Calu3 (cell line): ENCODE results near the gene FGF18. TPM values are rescaled to one million over a fixed set of nuclear protein-coding genes. Genes with fewer than 3 reads are reported as not detected.

Source experiments
- BruUV-seq: library from RNA; stranded (reverse); fragments of 400-500 nt; replicated peaks from 2 replicates; lab custom pipeline; 2021; lab: Mats Ljungman, UMichigan
- CTCF ChIA-PET: fragments of 300-600 bp; sonication (Branson Sonifier 250); formaldehyde crosslinking; loops from one replicate; lab custom pipeline; 2022; ENCODE audit warnings: antibody characterized with exemption; lab: Charles Lee
- DNase-seq: peaks from one replicate; pipeline ENCODE4 v3.0.0; 2022
- H3K27ac Mint-ChIP-seq: one replicate; pipeline ENCODE4 v1.8.0; 2022; ENCODE audit warnings: mixed read lengths; ENCODE audit not compliant: unreplicated experiment
- H3K27me3 Mint-ChIP-seq: one replicate; pipeline ENCODE4 v1.8.0; 2022; ENCODE audit warnings: mixed read lengths; ENCODE audit not compliant: unreplicated experiment
- H3K36me3 Mint-ChIP-seq: one replicate; pipeline ENCODE4 v1.8.0; 2022; ENCODE audit warnings: mild to moderate bottlenecking, moderate library complexity, mixed read lengths; ENCODE audit not compliant: insufficient read depth, unreplicated experiment
- H3K4me1 Mint-ChIP-seq: one replicate; pipeline ENCODE4 v1.8.0; 2022; ENCODE audit warnings: mild to moderate bottlenecking, low read depth, mixed read lengths; ENCODE audit not compliant: unreplicated experiment
- H3K4me3 Mint-ChIP-seq: one replicate; pipeline ENCODE4 v1.8.0; 2022; ENCODE audit warnings: mild to moderate bottlenecking, low read depth, moderate library complexity, mixed read lengths; ENCODE audit not compliant: unreplicated experiment
- H3K9me3 Mint-ChIP-seq: one replicate; pipeline ENCODE4 v1.8.0; 2022; ENCODE audit warnings: low read depth, mixed read lengths; ENCODE audit not compliant: unreplicated experiment
- CTCF ChIP-seq: fragments of 200-600 bp; IDR thresholded peaks from one replicate; pipeline ENCODE4 v1.8.0; 2022; ENCODE audit warnings: antibody characterized with exemption; ENCODE audit not compliant: unreplicated experiment
- intact Hi-C: fragments of 100-400 bp; cut with micrococcal nuclease; formaldehyde crosslinking; loops from one replicate; pipeline ENCODE4 v1.10.0; 2022; ENCODE audit not compliant: unreplicated experiment
- total RNA-seq: library from RNA; stranded (reverse); gene quantifications from 2 replicates; pipeline ENCODE4 v1.2.3, GENCODE V29; 2022

Gene FGF18
- total RNA-seq, 1 experiment from 2014 or later = 0.76 TPM

DNA sequence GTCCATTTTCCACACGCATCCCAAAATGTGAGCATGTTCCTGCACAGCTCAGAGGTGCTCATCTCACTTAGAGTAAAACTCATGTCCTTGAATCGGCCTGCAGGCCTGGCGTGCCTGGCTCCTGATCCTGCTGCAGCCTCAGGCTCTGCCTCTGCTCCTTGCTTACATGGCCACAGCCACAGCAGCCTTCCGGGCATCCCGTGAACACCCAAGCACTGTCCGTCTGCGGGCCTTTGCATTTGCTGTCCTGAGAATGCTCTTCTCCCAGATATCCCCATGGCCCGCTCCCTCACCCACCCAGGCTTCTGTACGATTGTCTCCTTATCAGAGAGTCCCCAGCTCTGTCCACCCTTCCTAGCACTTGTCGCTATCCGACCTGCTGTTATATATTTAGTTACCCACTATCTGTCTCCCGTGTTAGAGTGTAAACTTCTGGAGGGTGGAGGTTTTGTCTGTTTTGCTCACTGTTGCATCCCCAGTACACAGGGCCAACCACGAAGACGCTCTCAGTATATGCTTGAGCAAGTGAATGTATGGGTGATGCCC, 21.9 kb downstream of the FGF18 start:
- H3K4me1 Mint-ChIP-seq = no peaks in the 10 kb centered on the region
- intact Hi-C loops = no loop called here
- no peak overlapping the region for H3K27ac Mint-ChIP-seq
- no peaks in the 10 kb centered on the region for H3K36me3 Mint-ChIP-seq
- H3K27me3 Mint-ChIP-seq = peaks cover 17% of the 10 kb centered on the region
- BruUV-seq = no TSS peak
- no peak for DNase-seq
- TF ChIP-seq CTCF = no peak
- no peak overlapping the region for H3K4me3 Mint-ChIP-seq
- CTCF ChIA-PET = interaction anchor here (0.6 kb wide), 1 partner anchor 1858 kb away, joined by 4 read pairs; the partner anchor contains the start of gene SPDL1
- no peaks in the 10 kb centered on the region for H3K9me3 Mint-ChIP-seq

DNA sequence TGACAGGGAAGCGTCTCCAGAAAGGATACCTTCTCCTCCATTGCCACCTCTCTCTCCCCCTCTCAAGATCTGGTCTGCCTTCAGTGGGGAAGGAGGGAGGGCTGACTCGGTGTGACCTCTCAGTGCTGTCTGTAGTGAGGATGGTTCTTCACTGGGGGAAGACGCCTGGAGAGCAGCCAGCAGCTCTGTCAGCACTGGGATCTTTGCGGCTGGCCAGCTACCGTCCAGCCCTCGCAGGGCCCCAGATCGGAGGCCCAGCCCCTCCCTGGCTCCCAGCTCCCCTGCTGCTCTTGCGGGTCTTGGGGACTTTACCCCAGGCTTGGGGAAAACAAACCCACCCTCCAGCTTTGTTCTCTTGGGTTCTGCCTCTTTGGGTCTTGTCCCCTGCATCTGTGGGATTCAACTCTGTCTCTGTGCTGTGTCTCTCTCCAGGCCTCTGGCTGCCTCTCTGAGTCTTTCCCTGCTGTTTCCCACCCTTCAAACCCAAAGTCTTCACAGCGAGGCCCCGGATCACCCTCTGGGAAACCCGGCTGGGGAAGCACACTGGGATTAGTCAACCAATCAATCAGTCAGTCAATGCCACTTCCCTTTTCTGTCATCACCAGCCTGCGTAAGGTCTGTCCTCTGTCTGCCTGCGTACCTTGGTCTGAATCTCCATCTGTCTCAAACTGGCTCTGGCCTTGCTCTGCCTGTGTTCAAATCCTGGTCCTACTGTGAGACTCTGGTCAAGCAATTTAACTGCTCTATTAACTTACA, 23.0 kb downstream of the FGF18 start:
- H3K36me3 Mint-ChIP-seq = no peaks in the 10 kb centered on the region
- intact Hi-C loops = no loop called here
- no peak overlapping the region for H3K4me3 Mint-ChIP-seq
- CTCF ChIA-PET = no interaction called here
- no peaks in the 10 kb centered on the region for H3K9me3 Mint-ChIP-seq
- TF ChIP-seq CTCF = no peak
- H3K4me1 Mint-ChIP-seq = no peaks in the 10 kb centered on the region
- no TSS peak for BruUV-seq
- peaks cover 24% of the 10 kb centered on the region for H3K27me3 Mint-ChIP-seq
- no peak overlapping the region for H3K27ac Mint-ChIP-seq
- no peak for DNase-seq

GRCh38 chr5:171444582-171444981, 25.1 kb downstream of the FGF18 start:
- Mint-ChIP-seq H3K27ac (no peak overlapping the region), H3K4me3 (no peak overlapping the region), H3K9me3 (no peaks in the 10 kb centered on the region), H3K4me1 (no peaks in the 10 kb centered on the region), H3K36me3 (no peaks in the 10 kb centered on the region), H3K27me3 (peaks cover 45% of the 10 kb centered on the region)
- no peak for TF ChIP-seq CTCF
- no TSS peak for BruUV-seq
- no peak for DNase-seq
- intact Hi-C loops = no loop called here
- CTCF ChIA-PET = interaction anchor here (0.6 kb wide), 1 partner anchor 511 kb away, joined by 4 read pairs; no protein-coding TSS in a partner anchor

GRCh38 chr5:171445644-171446516, 26.4 kb downstream of the FGF18 start:
- no TSS peak for BruUV-seq
- DNase-seq = no peak
- H3K4me3 Mint-ChIP-seq = no peak overlapping the region
- intact Hi-C loops = no loop called here
- H3K9me3 Mint-ChIP-seq = no peaks in the 10 kb centered on the region
- CTCF ChIA-PET = no interaction called here
- no peak for TF ChIP-seq CTCF
- no peaks in the 10 kb centered on the region for H3K4me1 Mint-ChIP-seq
- H3K27ac Mint-ChIP-seq = no peak overlapping the region
- peaks cover 44% of the 10 kb centered on the region for H3K27me3 Mint-ChIP-seq
- no peaks in the 10 kb centered on the region for H3K36me3 Mint-ChIP-seq
